NCI-H2227 treated with DMSO at 0.1 percent for 48 hours (cell line): Measurements from ENCODE around the gene PRRT3.
A peak's percentile ranks its signal among the peaks of the same experiment; 100 is the strongest.

Source experiments
- DNase-seq: peaks from one replicate; lab custom pipeline; 2025; lab: John Stamatoyannopoulos, UW

The PRRT3 gene

DNA sequence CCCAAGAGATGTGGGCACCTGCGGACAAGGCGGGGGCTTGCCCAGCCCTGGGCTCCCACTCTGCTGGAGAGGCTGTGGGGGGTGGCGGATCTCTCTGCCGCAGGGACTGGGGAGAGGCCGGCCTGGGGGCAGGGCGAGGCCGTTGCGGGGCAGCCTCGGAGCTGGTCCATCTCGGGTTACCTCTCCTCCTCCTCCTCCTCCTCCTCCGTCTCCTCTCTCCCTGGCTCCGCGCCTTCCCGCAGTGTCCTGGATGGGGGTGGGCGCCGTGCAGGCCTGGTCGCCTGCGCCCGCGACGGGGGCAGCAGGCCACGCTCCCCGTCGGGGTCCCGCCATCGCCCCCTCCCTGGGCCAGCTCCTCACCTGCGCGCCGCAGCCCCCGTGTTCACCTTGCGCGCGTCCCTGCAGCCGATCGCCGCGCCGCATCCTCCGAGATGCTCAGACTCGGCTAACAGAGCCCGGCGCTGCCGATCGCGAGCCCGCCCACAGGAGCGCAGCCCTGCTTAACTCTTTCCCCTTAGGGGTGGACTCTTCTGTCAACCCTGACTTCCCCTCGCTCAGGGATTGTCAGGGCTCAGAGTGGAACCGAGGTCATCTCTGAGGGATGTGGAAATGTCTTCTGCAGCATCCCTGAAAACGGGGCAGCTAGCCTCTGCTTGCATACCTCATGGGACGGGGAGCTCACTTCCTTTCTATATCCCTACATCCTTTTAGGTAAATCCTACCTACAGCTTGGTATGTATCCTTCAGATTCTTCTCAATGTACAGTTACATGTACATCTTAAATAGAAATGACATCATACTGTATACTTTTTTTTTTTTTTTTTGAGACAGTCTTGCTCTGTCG is at the start of gene PRRT3:
PRRT3 (minus strand) TSS at position 447 of the 844 bp plus-strand sequence. CDS start 2,293 bp downstream, outside the sequence.
- DNase-seq, result no peak

DNA sequence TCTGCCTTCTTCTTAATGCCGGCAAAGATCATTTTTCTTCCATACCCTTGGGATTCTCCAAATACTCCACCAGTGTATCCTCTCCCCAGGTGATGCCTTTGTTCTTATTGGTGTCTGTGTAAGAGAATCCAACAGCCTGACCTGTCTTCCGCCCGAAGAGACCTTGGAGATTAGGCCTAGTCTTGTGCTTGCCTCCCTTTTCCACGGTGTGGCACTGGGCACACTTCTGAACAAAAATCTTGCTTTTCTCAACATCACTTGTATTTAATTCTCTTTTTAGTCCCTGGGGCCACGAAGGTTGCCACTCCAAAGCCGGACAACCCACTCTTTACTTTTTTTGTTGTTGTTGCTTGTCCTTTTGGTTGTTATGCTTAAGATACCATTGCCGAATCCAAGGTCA is 48.5 kb upstream of the PRRT3 start:
- no peak for DNase-seq

DNA sequence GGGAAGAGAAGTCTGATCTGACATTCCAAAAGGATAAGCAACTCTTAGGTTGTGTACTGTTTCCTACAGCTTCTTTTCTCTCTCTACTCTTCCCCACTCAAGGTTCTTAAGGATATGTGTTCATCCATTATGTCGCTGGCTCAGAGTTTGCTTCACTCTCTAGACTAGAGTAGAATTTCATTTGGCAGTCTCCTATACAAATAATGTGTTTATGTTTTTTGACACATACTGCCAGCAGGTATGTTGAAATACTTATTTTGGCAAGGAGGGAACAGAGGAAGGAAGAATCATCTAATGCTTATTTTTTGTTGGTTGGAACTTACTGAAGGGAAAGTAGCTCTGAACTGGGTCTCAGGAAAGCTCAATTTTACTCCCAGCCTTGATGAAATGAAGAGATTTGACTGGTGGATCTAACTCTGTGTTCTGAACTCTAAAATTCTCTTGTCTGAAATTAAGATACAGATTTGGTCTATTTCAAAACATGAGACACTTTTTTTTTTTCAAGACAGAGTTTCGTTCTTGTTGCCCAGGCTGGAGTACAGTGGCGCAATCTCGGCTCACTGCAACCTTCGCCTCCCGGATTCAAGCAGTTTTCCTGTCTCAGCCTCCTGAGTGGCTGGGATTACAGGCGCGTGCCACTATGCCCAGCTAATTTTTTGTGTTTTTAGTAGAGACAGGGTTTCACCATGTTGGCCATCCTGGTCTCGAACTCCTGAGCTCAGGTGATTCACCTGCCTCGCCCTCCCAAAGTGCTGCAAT is 42.1 kb upstream of the PRRT3 start:
- DNase-seq, result no peak

DNA sequence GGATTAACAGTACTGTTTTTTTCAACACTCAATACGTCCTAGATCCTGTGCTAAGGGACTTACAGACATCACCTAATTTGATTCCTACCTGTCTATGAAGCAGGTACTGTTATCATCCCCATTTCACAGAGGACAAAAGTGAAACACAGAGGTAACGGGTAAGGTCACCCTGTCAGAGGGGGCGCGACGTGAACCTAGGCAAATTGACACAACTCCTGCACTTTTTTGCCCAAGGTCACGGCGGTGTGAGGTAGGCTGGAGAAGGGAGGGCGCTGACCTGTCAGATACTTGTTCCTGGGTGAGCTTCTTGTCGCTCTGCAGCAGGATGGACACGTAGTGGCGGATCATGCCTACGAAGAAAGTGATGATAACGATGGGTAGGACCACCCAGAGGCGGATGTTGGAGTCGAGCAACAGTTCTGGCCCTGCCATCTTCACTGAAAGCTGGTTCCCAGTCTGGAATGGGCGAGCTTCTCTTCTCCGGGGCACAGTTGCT is 34.1 kb upstream of the PRRT3 start:
- DNase-seq, result no peak

DNA sequence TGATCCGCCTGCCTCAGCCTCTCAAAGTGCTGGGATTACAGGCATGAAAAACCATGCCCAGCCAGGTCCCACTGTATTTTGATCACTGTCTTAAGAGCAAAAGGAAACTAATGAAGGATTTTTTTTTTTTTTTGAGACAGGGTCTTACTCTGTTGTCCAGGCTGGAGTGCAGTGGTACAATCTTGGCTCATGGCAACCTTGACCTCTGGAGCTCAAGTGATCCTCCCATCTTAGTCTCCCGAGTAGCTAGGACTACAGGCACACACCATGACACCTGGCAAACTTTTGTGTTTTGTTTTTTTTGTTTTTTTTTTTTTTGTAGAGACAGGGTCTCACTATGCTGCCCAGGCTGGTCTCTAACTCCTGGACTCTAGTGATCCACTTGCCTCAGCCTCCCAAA is 28.0 kb upstream of the PRRT3 start:
- DNase-seq, result no peak

DNA sequence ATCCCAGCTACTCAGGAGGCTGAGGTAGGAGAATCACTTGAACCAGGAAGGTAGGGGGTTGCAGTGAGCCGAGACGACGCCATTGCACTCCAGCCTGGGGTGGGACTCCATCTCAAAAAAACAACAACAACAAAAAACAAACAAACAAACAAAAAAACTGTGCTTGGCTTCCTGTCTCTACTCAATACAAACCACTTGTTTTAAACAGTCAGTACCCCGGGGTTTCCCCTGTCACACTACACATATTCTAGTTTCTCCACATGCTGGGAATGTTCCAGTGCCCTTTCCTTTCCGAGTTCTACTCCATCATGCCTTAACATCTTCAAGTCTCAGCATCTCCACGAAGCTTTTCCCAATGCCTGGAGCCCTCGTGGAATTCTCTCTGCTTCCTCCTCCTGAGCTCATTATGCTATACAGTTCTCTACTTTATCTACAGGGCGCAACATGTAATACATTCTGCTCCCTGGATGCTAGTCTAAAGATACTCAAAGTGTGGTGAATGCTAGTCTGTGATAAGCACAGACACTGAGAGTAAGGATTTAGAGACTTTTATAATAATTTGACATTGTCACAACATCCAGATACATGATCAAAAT is 26.6 kb upstream of the PRRT3 start:
- no peak for DNase-seq

DNA sequence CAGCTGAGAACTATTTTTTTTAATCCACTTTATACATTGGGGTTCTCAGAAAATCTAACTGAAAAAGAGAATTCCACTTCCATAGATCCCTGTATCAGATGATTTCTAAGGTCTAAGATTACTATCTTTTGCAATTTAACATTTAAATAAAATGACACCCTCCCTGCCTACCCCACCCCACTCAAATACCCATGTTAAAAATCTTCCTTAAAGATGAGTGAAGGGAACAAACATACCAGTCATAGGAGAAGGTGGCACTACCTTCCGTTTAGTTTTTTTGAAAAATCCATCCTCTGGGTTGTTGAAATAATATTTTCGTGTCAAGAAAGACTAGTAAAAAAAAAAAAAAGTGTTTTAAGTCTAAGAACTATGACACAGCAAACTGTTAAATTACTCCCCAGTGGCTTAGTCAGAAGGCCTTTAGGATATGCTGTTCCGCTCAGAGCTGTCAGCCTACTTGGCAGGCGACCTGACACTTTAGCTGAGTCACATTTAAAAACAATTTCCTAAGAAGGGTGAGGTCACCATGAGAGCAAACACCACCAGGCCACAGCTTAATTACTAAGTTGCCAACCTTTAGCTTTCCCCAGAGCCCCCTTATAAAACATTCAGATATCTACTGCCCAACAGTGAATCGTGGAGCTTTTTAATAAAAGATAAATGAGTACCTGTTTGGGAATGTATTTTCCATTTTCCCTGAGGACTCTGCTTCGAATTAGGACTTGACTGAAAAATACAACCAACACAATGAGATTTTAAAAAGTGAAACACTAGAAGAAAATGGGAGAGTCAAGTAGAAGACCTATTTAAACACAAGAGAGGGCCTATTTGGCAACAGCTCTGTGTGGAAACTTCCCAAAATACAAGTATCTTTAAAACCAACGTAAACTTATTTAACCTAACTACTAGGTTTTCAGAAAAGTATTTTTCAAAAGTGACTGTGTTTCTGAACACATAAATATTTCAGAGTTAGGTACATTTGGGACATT is 24.8 kb upstream of the PRRT3 start:
- no peak for DNase-seq

DNA sequence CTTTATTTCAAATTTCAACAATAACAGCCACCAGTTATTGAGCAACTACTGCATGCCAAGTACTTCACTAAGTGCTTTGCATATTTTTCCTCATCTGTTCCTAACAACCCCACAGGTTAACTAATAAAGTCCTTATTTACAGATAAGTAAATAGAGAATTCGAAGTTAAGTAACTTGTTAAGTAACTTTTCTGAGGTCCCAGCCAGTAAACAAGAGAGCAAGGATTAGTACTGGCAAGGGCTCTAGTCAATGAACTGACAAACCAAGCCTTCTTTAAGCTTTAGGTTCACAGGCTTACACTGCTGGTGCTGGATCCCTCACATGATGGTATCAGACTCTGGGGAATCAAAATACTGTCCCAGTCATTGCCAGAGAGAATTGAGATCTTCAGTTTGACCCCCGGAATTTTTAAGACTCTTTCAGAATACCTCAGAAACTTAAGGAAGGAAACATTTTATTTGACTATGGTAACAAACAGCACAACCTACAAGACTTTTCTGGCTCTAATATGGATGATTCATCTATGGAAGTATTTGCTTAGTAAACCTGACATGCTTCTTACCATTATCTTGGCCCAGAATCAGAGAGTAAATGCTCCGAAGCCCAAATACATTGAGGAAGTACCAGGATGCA is 17.9 kb upstream of the PRRT3 start:
- no peak for DNase-seq

DNA sequence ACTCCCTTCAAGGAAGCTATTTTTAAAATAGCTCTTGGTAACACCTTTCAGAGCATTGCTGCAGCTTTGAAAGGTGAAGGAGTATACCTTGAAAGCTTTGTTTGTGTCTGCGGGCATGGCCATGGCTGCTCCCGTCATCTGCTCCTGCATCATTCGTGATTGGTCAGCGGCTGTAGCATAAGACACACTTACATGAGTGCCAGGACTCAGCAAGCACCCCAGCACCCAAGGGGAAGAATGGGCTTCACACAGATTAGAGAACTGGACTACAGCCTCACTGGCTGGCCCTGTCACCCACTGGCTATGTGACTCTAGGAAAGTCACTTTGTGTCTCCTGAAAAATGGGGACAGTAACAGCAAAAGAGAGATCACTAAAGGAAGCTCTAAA is 17.4 kb upstream of the PRRT3 start:
- no peak for DNase-seq

DNA sequence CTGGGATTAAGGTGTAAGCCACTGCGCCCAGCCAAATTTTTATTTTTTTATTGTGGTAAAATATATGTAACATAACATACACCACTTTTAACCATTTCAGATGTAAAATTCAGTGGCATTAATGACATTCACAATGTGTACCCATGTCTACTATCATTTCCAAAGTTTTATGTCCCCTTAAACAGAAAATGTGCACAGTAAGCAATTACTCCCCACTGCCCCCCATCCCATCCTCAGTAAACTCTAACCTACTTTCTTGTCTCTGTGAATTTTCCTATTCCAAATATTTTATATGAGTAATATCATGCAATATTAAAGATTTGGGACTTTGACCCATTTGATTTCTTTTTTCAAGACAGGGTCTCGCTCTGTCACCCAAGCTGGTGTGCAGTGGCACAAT is 14.6 kb upstream of the PRRT3 start:
- DNase-seq, result no peak

DNA sequence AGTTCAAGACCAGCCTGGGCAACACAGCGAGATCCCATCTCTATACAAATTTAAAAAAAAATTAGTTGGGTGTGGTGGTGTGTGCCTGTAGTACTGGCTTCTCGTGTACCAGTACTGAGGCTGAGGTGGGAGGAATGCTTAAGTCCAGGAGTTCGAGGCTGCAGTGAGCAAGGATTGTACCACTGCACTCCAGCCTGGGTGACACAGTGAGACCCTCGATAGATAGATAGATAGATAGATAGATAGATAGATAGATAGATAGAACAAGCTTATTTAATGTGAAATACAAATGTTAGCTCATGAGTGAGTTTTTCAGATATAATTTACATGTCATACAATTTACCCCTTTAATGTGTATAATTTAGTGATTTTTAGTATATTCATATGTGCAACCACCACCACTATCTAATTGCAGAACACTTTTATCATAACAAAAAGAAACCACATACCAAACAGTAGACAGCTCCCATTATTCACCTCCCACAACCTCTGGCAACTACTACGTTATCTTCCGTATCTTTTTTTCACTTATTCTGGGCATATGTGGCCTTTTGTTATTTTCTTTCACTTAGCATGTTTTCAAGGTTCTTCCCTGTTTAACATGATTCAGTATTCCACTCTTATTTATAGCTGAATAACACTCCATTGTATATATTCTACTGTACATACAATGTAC is 13.1 kb upstream of the PRRT3 start:
- no peak for DNase-seq

DNA sequence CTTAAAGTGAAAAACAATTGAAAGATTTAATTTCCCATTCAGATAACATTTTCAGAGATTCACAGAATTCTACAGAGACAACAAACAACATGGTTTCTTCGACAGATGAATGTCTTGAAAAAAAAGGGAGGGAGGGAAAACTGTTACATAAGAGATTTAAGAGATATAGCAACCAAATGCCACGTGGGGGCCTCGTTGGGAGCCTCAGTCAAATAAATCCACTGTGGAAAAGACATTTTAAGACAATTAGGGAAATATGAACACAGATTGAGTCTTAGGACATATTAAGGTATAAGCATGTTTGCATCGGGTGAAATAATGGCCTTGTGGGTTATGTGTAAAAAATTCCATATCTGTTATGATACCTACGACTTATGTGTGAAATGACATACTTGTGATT is 5.0 kb upstream of the PRRT3 start:
- DNase-seq, result peak; percentile 3

DNA sequence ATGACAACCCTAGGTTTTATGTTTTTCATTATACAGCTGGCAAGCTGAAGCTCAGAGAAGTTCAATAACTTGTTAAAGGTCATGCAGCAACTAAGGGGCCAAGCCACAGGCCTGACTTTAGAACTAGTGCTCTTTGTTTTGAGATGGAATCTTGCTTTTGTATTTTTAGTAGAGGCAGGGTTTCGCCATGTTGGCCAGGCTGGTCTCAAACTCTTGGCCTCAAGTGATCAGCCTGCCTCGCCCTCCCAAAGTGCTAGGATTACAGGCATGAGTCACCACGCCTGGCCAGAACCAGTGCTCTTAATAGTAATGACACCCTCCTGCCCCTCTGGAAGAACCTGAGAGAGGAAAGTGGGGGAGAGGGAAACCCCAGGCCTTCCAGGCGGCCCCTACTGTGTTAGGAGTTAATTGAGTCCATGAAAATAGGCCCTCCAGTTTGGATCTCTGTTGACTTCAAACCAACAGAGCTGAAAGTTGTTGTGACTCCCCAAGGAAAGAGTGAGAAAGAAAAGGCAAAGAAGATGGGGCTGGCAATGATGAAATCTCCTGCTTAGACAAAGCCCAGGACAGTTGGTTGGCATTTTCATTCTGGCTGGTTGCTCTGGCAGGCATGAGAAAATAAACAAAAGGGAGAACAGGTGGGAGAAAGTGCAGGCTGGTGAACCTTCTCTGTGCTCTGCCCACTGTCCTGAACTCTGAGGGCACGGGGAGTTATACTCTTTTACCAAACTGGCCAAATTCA is 3.6 kb upstream of the PRRT3 start:
- no peak for DNase-seq

DNA sequence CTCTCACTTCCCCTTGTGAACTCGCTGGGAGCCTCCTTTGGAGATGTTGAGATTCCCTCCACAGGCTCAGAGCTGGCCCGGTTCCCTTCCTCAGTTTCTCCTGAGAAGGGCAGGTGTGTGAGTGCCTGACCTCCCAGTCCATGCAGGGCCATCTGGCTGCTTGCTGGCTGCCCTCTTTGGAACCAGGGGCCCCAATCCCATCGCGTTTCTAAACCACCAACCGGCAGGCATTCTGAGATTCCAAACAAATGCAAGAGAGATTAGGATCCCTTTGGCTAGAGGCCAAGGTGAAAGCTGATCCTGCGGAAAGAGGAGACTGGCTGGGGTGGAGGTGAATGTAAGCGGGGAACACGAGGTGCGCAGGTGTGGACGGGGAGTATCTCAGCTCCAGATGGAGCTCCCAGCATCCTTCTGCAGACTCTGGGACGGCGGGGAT is 2.9 kb upstream of the PRRT3 start:
- no peak for DNase-seq

DNA sequence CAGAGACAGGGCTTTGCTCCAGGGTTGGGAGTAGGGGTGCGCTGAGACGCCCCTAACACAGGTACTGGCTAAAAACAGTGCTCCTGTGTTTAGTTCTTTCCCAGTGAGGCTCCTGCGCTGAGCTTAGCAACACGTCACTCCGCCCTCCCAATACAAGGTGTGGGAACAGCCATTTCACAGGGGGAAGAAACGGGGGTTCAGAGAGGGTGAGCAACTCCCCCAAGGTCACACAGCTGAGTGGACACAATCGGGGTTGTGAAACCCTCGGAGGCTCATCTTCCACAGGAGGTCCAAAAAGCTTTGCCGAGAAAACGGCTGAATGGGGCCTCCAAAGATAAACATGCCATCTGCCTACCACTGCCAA is 628 bp downstream of the PRRT3 start:
- DNase-seq, result no peak

DNA sequence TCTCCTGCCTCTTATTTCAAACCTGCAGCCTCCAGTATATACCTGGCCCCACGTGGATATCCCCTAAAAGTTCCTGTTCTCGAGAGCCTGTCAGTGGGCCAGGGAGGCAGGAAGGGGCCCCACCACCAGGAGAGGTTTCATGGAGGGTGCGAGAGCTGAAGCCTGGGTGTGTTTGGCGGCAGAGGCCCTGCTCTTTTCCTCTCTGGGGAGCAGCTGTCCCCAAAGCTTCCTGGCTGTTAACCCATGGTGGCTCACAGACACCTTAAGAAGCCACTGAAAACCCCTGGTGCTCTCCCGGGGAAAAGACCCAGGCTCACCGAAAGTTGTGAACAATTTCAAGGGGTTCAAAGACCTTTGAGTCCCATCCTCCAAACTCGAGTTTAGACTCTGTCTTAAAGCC is 1.1 kb downstream of the PRRT3 start:
- DNase-seq, result no peak

DNA sequence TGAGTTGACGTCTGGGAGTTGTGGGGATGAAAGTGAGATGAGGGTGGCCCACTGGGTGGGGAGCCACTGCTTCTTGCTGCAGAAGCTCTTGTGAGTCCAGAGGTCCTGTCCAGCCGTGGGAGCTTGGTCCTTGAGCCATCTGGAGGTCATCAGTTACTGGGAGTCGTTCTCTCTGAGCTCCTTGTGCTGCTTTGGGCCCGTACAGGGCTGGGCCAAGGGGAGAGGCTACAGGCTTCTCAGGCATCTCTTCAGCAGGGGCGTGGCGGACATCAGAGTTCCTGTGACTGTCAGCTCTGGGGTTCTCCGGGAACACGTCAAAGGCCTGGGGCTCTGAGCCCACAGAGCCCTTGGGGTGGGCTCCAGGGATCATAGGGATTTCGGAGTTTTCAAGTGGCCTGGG is 2.6 kb downstream of the PRRT3 start:
- DNase-seq, result no peak

DNA sequence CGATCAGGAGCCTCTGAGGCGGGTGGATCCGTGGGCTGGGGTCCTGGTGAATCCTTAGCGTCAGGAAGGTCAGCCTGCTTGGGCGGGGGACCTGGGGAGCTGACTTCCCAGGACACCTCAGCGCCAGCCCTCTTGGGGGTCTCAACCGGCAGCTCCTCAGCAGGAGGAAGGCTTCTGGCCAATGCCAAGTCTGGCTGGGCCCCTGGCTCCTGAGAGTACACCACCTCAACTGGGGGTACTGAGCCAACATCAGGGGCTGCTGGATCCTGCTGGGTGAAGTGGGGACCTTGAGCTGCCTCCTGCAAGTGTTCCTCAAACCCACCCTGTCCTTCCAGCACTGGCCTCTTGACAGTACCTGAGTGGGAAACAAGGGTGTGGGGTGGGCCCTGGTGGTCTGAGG is 3.1 kb downstream of the PRRT3 start:
- no peak for DNase-seq

DNA sequence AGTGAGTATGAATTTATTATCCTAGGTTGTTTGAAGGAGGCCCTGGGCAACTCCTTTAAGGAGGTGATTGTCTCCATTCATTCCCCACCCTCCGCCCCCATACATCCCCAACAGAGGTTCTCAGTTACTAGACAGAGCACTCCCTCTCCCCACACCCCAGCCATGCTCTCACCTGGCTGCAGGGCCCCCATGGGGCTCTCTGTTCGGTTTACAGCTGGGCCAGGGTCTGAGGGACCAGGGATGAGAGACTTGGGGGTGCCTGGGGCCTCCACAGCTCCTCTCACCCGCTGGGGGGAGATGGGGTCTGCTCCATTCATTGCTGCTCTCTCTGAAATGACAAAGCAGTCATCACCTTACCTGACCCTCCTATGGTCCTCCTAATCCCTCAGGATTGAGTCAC is 3.6 kb downstream of the PRRT3 start:
- DNase-seq, result no peak
